CD14-positive monocyte (primary cell): ENCODE data around the gene MPDZ. TPM values are rescaled to one million over a fixed set of nuclear protein-coding genes. Genes with fewer than 3 reads are reported as not detected.

ENCODE experiments used
- DNase-seq, 3 donors: peaks; one replicate each; pipeline ENCODE4 v3.0.0-alpha.2; 2011 to 2022
- H2AFZ ChIP-seq: 2 replicates; pipeline ENCODE4 v1.6.0; 2012; ENCODE audit warnings: mild to moderate bottlenecking, low read depth, low read length, inconsistent platforms; ENCODE audit not compliant: insufficient read depth, poor library complexity, severe bottlenecking
- H3K27ac ChIP-seq, 2 donors: 1 replicate in 1 of 2; 2 replicates in 1 of 2; pipeline ENCODE4 v1.5.1; 2012 to 2013; ENCODE audit warnings: low read length in 2 of 2, control low read depth in 1 of 2, inconsistent platforms in 1 of 2, low read depth in 1 of 2, mild to moderate bottlenecking in 1 of 2
- H3K27me3 ChIP-seq, 2 donors: one replicate each; pipeline versions ENCODE4 v1.6.0 to v1.6.1; 2011 to 2013; ENCODE audit warnings: low read length in 2 of 2; ENCODE audit not compliant: control insufficient read depth in 2 of 2, insufficient read depth in 2 of 2
- H3K36me3 ChIP-seq, 2 donors: replicated peaks in 1 of 2; 1 replicate in 1 of 2; 2 replicates in 1 of 2; pipeline versions ENCODE4 v1.5.1 to v1.6.1; 2012 to 2013; ENCODE audit warnings: low read length in 2 of 2, control low read depth in 1 of 2, inconsistent platforms in 1 of 2, mild to moderate bottlenecking in 1 of 2; ENCODE audit not compliant: insufficient read depth in 2 of 2, control insufficient read depth in 1 of 2
- H3K4me1 ChIP-seq, 2 donors: 1 replicate in 1 of 2; 2 replicates in 1 of 2; pipeline versions ENCODE4 v1.5.1 to v1.6.1; 2012 to 2013; ENCODE audit warnings: low read length in 2 of 2, control low read depth in 1 of 2, inconsistent platforms in 1 of 2, mild to moderate bottlenecking in 1 of 2, moderate library complexity in 1 of 2; ENCODE audit not compliant: insufficient read depth in 2 of 2, control insufficient read depth in 1 of 2
- H3K4me2 ChIP-seq: replicated peaks from 2 replicates; pipeline ENCODE3; 2012; ENCODE audit warnings: low read length, moderate library complexity, mild to moderate bottlenecking; ENCODE audit not compliant: poor library complexity, severe bottlenecking; ENCODE audit errors: extremely low read depth
- H3K4me3 ChIP-seq, 3 experiments: fragments of 200-600 bp in 1 of 3; sonication (generic) in 1 of 3; replicated peaks in 1 of 3; 1 replicate in 2 of 3; 2 replicates in 1 of 3; pipeline ENCODE4 v1.5.1; 2011 to 2013; ENCODE audit warnings: low read length in 3 of 3, mild to moderate bottlenecking in 3 of 3, control low read depth in 2 of 3, low read depth in 2 of 3, inconsistent platforms in 1 of 3, moderate library complexity in 1 of 3
- H3K79me2 ChIP-seq: 2 replicates; pipeline ENCODE4 v1.6.0; 2012; ENCODE audit warnings: mild to moderate bottlenecking, control low read depth, inconsistent platforms, low read length, moderate library complexity; ENCODE audit not compliant: insufficient read depth
- H3K9ac ChIP-seq: 2 replicates; pipeline ENCODE4 v1.6.0; 2017; ENCODE audit warnings: low read length, mild to moderate bottlenecking; ENCODE audit not compliant: insufficient read depth, poor library complexity, severe bottlenecking
- H3K9me3 ChIP-seq, 2 donors: replicated peaks in 1 of 2; 1 replicate in 1 of 2; 2 replicates in 1 of 2; pipeline versions ENCODE4 v1.5.1 to v1.6.1; 2012 to 2013; ENCODE audit warnings: low read length in 2 of 2, control low read depth in 1 of 2; ENCODE audit not compliant: control insufficient read depth in 1 of 2, insufficient read depth in 1 of 2
- H4K20me1 ChIP-seq: 2 replicates; pipeline ENCODE4 v1.6.0; 2012; ENCODE audit warnings: mild to moderate bottlenecking, low read length, control low read depth, moderate library complexity; ENCODE audit not compliant: insufficient read depth
- H3K27ac Mint-ChIP-seq, 7 donors: one replicate each; pipeline ENCODE4 v1.8.0; 2020; ENCODE audit warnings: mild to moderate bottlenecking in 7 of 7, mixed read lengths in 7 of 7, moderate library complexity in 6 of 7, inconsistent platforms in 2 of 7
- H3K27me3 Mint-ChIP-seq, 3 donors: one replicate each; pipeline ENCODE4 v1.8.0; 2021 to 2022; ENCODE audit warnings: low read depth in 3 of 3, mild to moderate bottlenecking in 3 of 3, mixed read lengths in 3 of 3, moderate library complexity in 3 of 3, inconsistent platforms in 1 of 3
- H3K36me3 Mint-ChIP-seq, 2 donors: one replicate each; pipeline ENCODE4 v1.8.0; 2020; ENCODE audit warnings: mixed read lengths in 2 of 2, inconsistent platforms in 1 of 2, mild to moderate bottlenecking in 1 of 2
- H3K4me1 Mint-ChIP-seq: one replicate; pipeline ENCODE4 v1.8.0; 2020; ENCODE audit warnings: mild to moderate bottlenecking, mixed read lengths
- H3K4me3 Mint-ChIP-seq, 2 donors: one replicate each; pipeline ENCODE4 v1.8.0; 2020; ENCODE audit warnings: mild to moderate bottlenecking in 2 of 2, mixed read lengths in 2 of 2, moderate library complexity in 1 of 2
- H3K9me3 Mint-ChIP-seq, 7 donors: one replicate each; pipeline ENCODE4 v1.8.0; 2020 to 2022; ENCODE audit warnings: mixed read lengths in 7 of 7, mild to moderate bottlenecking in 6 of 7, moderate library complexity in 6 of 7, inconsistent platforms in 2 of 7
- CTCF ChIP-seq: fragments of 200-600 bp; IDR thresholded peaks from one replicate; pipeline ENCODE4 v1.8.0; 2022; ENCODE audit warnings: antibody characterized with exemption, mild to moderate bottlenecking
- WGBS: methylation state at CpG from one replicate; pipeline ENCODE4 v1.1.5; 2013; ENCODE audit warnings: missing lambda C conversion rate; ENCODE audit not compliant: insufficient coverage; 5-methylcytosine and 5-hydroxymethylcytosine counted together
- intact Hi-C, 2 donors: fragments of 100-400 bp; cut with micrococcal nuclease; formaldehyde crosslinking; loops; one replicate each; pipeline versions ENCODE4 v1.15.0 to v1.15.1; 2023
- polyA plus RNA-seq, 3 donors: library from polyadenylated mRNA; depleted of rRNA in 1 of 3; unstranded in 2 of 3; stranded (reverse) in 1 of 3; fragments of 300-500 nt in 2 of 3; fragments of >200 nt in 1 of 3; fragmentation: Illumina TruSeq in 2 of 3; gene quantifications; 1 replicate in 2 of 3; 2 replicates in 1 of 3; pipeline ENCODE4 v1.2.3, GENCODE V29; 2012 to 2021

The MPDZ gene
- polyA plus RNA-seq, 3 donors = not detected

DNA sequence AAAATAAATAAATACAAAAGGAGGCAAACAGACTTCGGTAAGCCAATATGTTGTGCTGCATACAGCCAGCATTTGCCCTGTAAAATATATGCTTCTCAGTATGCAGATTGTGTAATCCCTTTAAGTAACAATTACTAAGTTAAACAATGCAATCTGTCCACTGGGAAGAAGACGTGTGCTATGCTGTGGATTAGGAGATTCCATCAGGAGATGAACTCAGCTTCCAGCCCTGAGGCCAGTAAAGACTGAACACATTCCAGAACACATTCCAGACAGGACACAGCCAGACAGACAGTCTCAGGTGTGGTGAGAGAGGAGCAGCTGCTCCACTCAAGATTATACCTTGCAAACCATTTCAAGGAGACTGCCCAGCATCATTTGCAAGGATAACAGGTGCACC is 97.8 kb downstream of the MPDZ start:
- Histone ChIP-seq H3K4me1 (no peaks in the 10 kb centered on the region), H3K27ac (no peak overlapping the region), H3K27me3 (no peaks in the 10 kb centered on the region), H3K4me2 (no peak overlapping the region), H3K4me3 (no peak overlapping the region), H3K36me3 (no peaks in the 10 kb centered on the region), H3K79me2 (no peaks in the 10 kb centered on the region), H2AFZ (no peak overlapping the region), H4K20me1 (no peaks in the 10 kb centered on the region), H3K9me3 (no peaks in the 10 kb centered on the region), H3K9ac (no peak overlapping the region)
- Mint-ChIP-seq H3K4me3 (no peak overlapping the region), H3K27ac (no peak overlapping the region), H3K4me1 (no peaks in the 10 kb centered on the region), H3K27me3 (peaks cover 0 to 1% (median 0%) of the 10 kb centered on the region in 3 donors), H3K36me3 (no peaks in the 10 kb centered on the region), H3K9me3 (peaks cover 0 to 2% (median 0%) of the 10 kb centered on the region in 7 donors)
- TF ChIP-seq CTCF = no peak
- intact Hi-C loops = no loop called here
- DNase-seq = no peak
- no CpG with 5 or more reads among the region's 2 CpGs for WGBS

- Histone ChIP-seq H3K4me2 (no peak overlapping the region), H3K36me3 (no peaks in the 10 kb centered on the region), H3K9ac (no peak overlapping the region), H3K9me3 (no peaks in the 10 kb centered on the region), H2AFZ (no peak overlapping the region), H3K79me2 (no peaks in the 10 kb centered on the region), H3K4me3 (no peak overlapping the region), H4K20me1 (no peaks in the 10 kb centered on the region), H3K27me3 (no peaks in the 10 kb centered on the region), H3K27ac (no peak overlapping the region), H3K4me1 (no peaks in the 10 kb centered on the region)
- no peak overlapping the region for H3K27ac Mint-ChIP-seq
- H3K4me3 Mint-ChIP-seq = no peak overlapping the region
- no peaks in the 10 kb centered on the region for H3K4me1 Mint-ChIP-seq
- WGBS = no CpG with 5 or more reads among the region's 3 CpGs
- H3K9me3 Mint-ChIP-seq = peaks cover 0 to 2% (median 0%) of the 10 kb centered on the region in 7 donors
- no peak for TF ChIP-seq CTCF
- no peak for DNase-seq
- H3K36me3 Mint-ChIP-seq = no peaks in the 10 kb centered on the region
- no peaks in the 10 kb centered on the region for H3K27me3 Mint-ChIP-seq
- intact Hi-C loops = no loop called here
These were observed 100.2 kb downstream of the MPDZ start for GRCh38 chr9:13179257-13179656.
